Middle frontal gyrus (tissue), 1 donor: ENCODE measurements around the gene AAMDC.
"Not testable (repeated sequence)": the region's sequence is repeated elsewhere in the genome, so short reads cannot be mapped to it uniquely, and the experiment has no call there.

ENCODE experiments used
- DNase-seq: peaks from one replicate; pipeline ENCODE4 v3.0.0-alpha.2; 2015; ENCODE audit warnings: low spot score; ENCODE audit errors: extremely low spot score

AAMDC gene

GRCh38 chr11:77819921-77820564, 901 bp upstream of the AAMDC start:
- DNase-seq: no peak

- no peak for DNase-seq
These were observed 456 bp downstream of the AAMDC start for GRCh38 chr11:77821349-77821851.

GRCh38 chr11:77822126-77822525, 1.2 kb downstream of the AAMDC start:
- not testable (repeated sequence) for DNase-seq

GRCh38 chr11:77823775-77824174, 2.8 kb downstream of the AAMDC start:
- DNase-seq: no peak

GRCh38 chr11:77828926-77829325, 8.0 kb downstream of the AAMDC start:
- no peak for DNase-seq

GRCh38 chr11:77833302-77833701, 12.4 kb downstream of the AAMDC start:
- DNase-seq: no peak

GRCh38 chr11:77842441-77843121, 21.6 kb downstream of the AAMDC start:
- no peak for DNase-seq

GRCh38 chr11:77843700-77844099, 22.8 kb downstream of the AAMDC start:
- not testable (repeated sequence) for DNase-seq

- DNase-seq: no peak
These were observed 30.6 kb downstream of the AAMDC start for GRCh38 chr11:77851503-77851902.

- DNase-seq: no peak
These were observed 33.9 kb downstream of the AAMDC start for GRCh38 chr11:77854838-77855237.

GRCh38 chr11:77857906-77858457, 37.0 kb downstream of the AAMDC start:
- DNase-seq: not testable (repeated sequence)

- DNase-seq: not testable (repeated sequence)
These were observed 40.5 kb downstream of the AAMDC start for GRCh38 chr11:77861444-77861843.

- DNase-seq: no peak
These were observed 44.9 kb downstream of the AAMDC start for GRCh38 chr11:77865805-77866204.

GRCh38 chr11:77866336-77866735, 45.4 kb downstream of the AAMDC start:
- no peak for DNase-seq

- no peak for DNase-seq
These were observed 47.8 kb downstream of the AAMDC start for GRCh38 chr11:77868744-77869143.

- DNase-seq: no peak
These were observed 50.9 kb downstream of the AAMDC start for GRCh38 chr11:77871855-77872254.

- DNase-seq: no peak
These were observed 52.4 kb downstream of the AAMDC start for GRCh38 chr11:77873345-77873744.

- DNase-seq: no peak
These were observed 53.3 kb downstream of the AAMDC start for GRCh38 chr11:77874206-77874605.

GRCh38 chr11:77876045-77876444, 55.1 kb downstream of the AAMDC start:
- no peak for DNase-seq

- DNase-seq: not testable (repeated sequence)
These were observed 57.3 kb downstream of the AAMDC start for GRCh38 chr11:77878247-77878646.

GRCh38 chr11:77879218-77879617, 58.3 kb downstream of the AAMDC start:
- DNase-seq: no peak

- no peak for DNase-seq
These were observed 61.5 kb downstream of the AAMDC start for GRCh38 chr11:77882396-77882795.

GRCh38 chr11:77883775-77884174, 62.8 kb downstream of the AAMDC start:
- no peak for DNase-seq
